Endodermal cell (in vitro differentiated cells): ENCODE data around the gene GAS7. TPM values are rescaled to one million over a fixed set of nuclear protein-coding genes. Genes with fewer than 3 reads are reported as not detected.

ENCODE experiments used
- DNase-seq: peaks from one replicate; pipeline ENCODE4 v3.0.0-alpha.2; 2017
- H3K27ac ChIP-seq: 2 replicates; pipeline ENCODE4 v1.5.1; 2013; ENCODE audit warnings: mild to moderate bottlenecking, low read depth, low read length, moderate library complexity
- H3K27me3 ChIP-seq: 2 replicates; pipeline ENCODE4 v1.6.1; 2013; ENCODE audit warnings: mild to moderate bottlenecking, low read length, moderate library complexity; ENCODE audit not compliant: insufficient read depth, control insufficient read depth, poor library complexity, severe bottlenecking
- H3K36me3 ChIP-seq: 2 replicates; pipeline ENCODE4 v1.7.0; 2013; ENCODE audit warnings: mild to moderate bottlenecking, low read length, moderate library complexity; ENCODE audit not compliant: control insufficient read depth, insufficient read depth
- H3K4me1 ChIP-seq: one replicate; pipeline ENCODE4 v1.7.0; 2013; ENCODE audit warnings: low read length; ENCODE audit not compliant: control insufficient read depth, insufficient read depth
- H3K4me3 ChIP-seq: 2 replicates; pipeline ENCODE4 v1.5.1; 2013; ENCODE audit warnings: mild to moderate bottlenecking, low read length, moderate library complexity
- H3K9ac ChIP-seq: 2 replicates; pipeline ENCODE4 v1.6.1; 2013; ENCODE audit warnings: mild to moderate bottlenecking, low read length, moderate library complexity; ENCODE audit not compliant: poor library complexity, severe bottlenecking; ENCODE audit errors: extremely low read depth
- H3K9me3 ChIP-seq: 2 replicates; pipeline ENCODE4 v1.6.1; 2013; ENCODE audit warnings: mild to moderate bottlenecking, low read length, moderate library complexity; ENCODE audit not compliant: control insufficient read depth
- H3K27ac Mint-ChIP-seq: 2 replicates; pipeline ENCODE4 v1.8.0; 2020; ENCODE audit warnings: mixed read lengths
- H3K27me3 Mint-ChIP-seq: 2 replicates; pipeline ENCODE4 v1.8.0; 2021; ENCODE audit warnings: mild to moderate bottlenecking, mixed read lengths; ENCODE audit not compliant: insufficient read depth
- H3K36me3 Mint-ChIP-seq: 2 replicates; pipeline ENCODE4 v1.8.0; 2020; ENCODE audit warnings: low read depth, mixed read lengths
- H3K4me1 Mint-ChIP-seq: 2 replicates; pipeline ENCODE4 v1.8.0; 2020; ENCODE audit warnings: mixed read lengths
- H3K4me3 Mint-ChIP-seq: 2 replicates; pipeline ENCODE4 v1.8.0; 2020; ENCODE audit warnings: mild to moderate bottlenecking, moderate library complexity, mixed read lengths
- H3K9me3 Mint-ChIP-seq: 2 replicates; pipeline ENCODE4 v1.8.0; 2020; ENCODE audit warnings: mild to moderate bottlenecking, mixed read lengths
- CTCF ChIP-seq: fragments of 200-600 bp; sonication (generic); conservative IDR thresholded peaks from 2 replicates; pipeline ENCODE4 v1.5.0; 2021; ENCODE audit warnings: antibody characterized with exemption, mild to moderate bottlenecking
- WGBS, 2 experiments: methylation state at CpG; one replicate each; pipeline versions ENCODE4 v1.1.5 to v1.1.7; 2013; ENCODE audit warnings: missing lambda C conversion rate in 2 of 2, mixed read lengths in 1 of 2; ENCODE audit not compliant: insufficient coverage in 1 of 2, insufficient read length in 1 of 2; 5-methylcytosine and 5-hydroxymethylcytosine counted together
- total RNA-seq, 2 donors: library from RNA; stranded (reverse); fragmentation: NEBNext Ultra II Directional in 1 of 2; extraction: Animal tissue kit (Norgen Biotek cat#: 25700) in 1 of 2; gene quantifications; 2 replicates in 1 of 2; 3 replicates in 1 of 2; pipeline ENCODE4 v1.2.1, GENCODE V29; 2021

GAS7 gene
- total RNA-seq, 2 donors from 2014 or later = 8.6 to 14.7 TPM

DNA sequence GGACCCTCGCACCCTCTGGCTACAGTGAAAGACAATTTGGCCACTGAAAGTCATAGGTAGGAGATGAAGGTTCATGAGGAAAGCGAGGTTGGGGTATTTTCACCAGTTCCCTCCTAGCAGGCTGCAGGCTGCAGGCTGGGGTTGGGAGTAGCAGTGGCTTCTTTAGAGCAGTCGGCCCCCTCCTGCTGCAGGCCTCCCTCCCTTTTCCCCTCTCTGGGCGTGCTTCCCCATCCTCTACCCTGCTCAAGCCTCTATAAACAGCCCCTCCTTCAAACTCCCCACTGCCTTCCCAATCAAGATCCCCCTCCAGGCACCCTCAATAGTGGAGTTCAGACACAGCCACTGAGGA, 41.8 kb downstream of the GAS7 start:
- H3K4me3 ChIP-seq = no peak overlapping the region
- H3K9me3 ChIP-seq = no peaks in the 10 kb centered on the region
- H3K4me1 ChIP-seq = no peaks in the 10 kb centered on the region
- Mint-ChIP-seq H3K4me3 (no peak overlapping the region), H3K9me3 (no peaks in the 10 kb centered on the region), H3K36me3 (no peaks in the 10 kb centered on the region), H3K4me1 (peaks cover 19% of the 10 kb centered on the region), H3K27ac (no peak overlapping the region), H3K27me3 (no peaks in the 10 kb centered on the region)
- H3K27ac ChIP-seq = no peak overlapping the region
- no peak for DNase-seq
- no peaks in the 10 kb centered on the region for H3K27me3 ChIP-seq
- H3K36me3 ChIP-seq = no peaks in the 10 kb centered on the region
- WGBS, 2 experiments = 77% methylated on average over 4 of the region's 4 CpGs; no CpG with 5 or more reads in 1 of the 2 experiments
- TF ChIP-seq CTCF = no peak
- H3K9ac ChIP-seq = no peak overlapping the region

GRCh38 chr17:10156077-10156435, 42.4 kb downstream of the GAS7 start:
- H3K36me3 ChIP-seq = no peaks in the 10 kb centered on the region
- Mint-ChIP-seq H3K36me3 (no peaks in the 10 kb centered on the region), H3K4me3 (no peak overlapping the region), H3K9me3 (no peaks in the 10 kb centered on the region), H3K4me1 (peaks cover 18% of the 10 kb centered on the region), H3K27ac (no peak overlapping the region), H3K27me3 (no peaks in the 10 kb centered on the region)
- H3K4me3 ChIP-seq = no peak overlapping the region
- H3K9ac ChIP-seq = no peak overlapping the region
- no peaks in the 10 kb centered on the region for H3K9me3 ChIP-seq
- no peak overlapping the region for H3K27ac ChIP-seq
- no peak for TF ChIP-seq CTCF
- no peaks in the 10 kb centered on the region for H3K27me3 ChIP-seq
- no peaks in the 10 kb centered on the region for H3K4me1 ChIP-seq
- 85 to 91% methylated on average over 3 to 4 of the region's 4 CpGs for WGBS, 2 experiments
- no peak for DNase-seq

- no peak for DNase-seq
- Histone ChIP-seq H3K9ac (no peak overlapping the region), H3K36me3 (no peaks in the 10 kb centered on the region), H3K4me1 (no peaks in the 10 kb centered on the region), H3K4me3 (no peak overlapping the region), H3K9me3 (no peaks in the 10 kb centered on the region), H3K27me3 (no peaks in the 10 kb centered on the region), H3K27ac (no peak overlapping the region)
- Mint-ChIP-seq H3K4me3 (no peak overlapping the region), H3K9me3 (no peaks in the 10 kb centered on the region), H3K36me3 (no peaks in the 10 kb centered on the region), H3K27ac (no peak overlapping the region), H3K4me1 (peaks cover 15% of the 10 kb centered on the region), H3K27me3 (no peaks in the 10 kb centered on the region)
- no peak for TF ChIP-seq CTCF
- WGBS, 2 experiments = 93 to 94% methylated on average over 7 to 8 of the region's 8 CpGs
Measured at GRCh38 chr17:10155371-10156076, 42.9 kb downstream of the GAS7 start.
